DOHH2 (cell line): ENCODE data around the gene FOXA3.

Source experiments
- H3F3A ChIP-seq: fragments of 200-600 bp; sonication (generic), shearing (Covaris generic); 2 replicates; pipeline ENCODE4 v1.6.0; 2016; ENCODE audit warnings: antibody characterized with exemption, mild to moderate bottlenecking; ENCODE audit not compliant: control insufficient read depth, insufficient read depth
- H3K27ac ChIP-seq: fragments of 200-600 bp; sonication (generic); 2 replicates; pipeline ENCODE4 v1.5.1; 2014; ENCODE audit warnings: low read depth, mild to moderate bottlenecking, low read length, moderate library complexity
- H3K27me3 ChIP-seq: fragments of 200-600 bp; sonication (generic); 2 replicates; pipeline ENCODE4 v1.6.1; 2014; ENCODE audit warnings: mild to moderate bottlenecking, low read length, mixed read lengths; ENCODE audit not compliant: control insufficient read depth
- H3K36me3 ChIP-seq: fragments of 200-600 bp; sonication (generic); 2 replicates; pipeline ENCODE4 v1.6.1; 2014; ENCODE audit warnings: mild to moderate bottlenecking, low read length, moderate library complexity, mixed read lengths; ENCODE audit not compliant: control insufficient read depth
- H3K4me1 ChIP-seq: fragments of 200-600 bp; sonication (generic); 2 replicates; pipeline ENCODE4 v1.6.1; 2014; ENCODE audit warnings: mild to moderate bottlenecking, low read length, mixed read lengths; ENCODE audit not compliant: control insufficient read depth
- H3K4me2 ChIP-seq: fragments of 200-600 bp; sonication (generic); 2 replicates; pipeline ENCODE4 v1.6.0; 2014; ENCODE audit warnings: mild to moderate bottlenecking, low read length, moderate library complexity
- H3K4me3 ChIP-seq: fragments of 200-600 bp; sonication (generic); 2 replicates; pipeline ENCODE4 v1.5.1; 2014; ENCODE audit warnings: mild to moderate bottlenecking, low read length, mixed read lengths
- H3K79me2 ChIP-seq: fragments of 200-600 bp; sonication (generic); 2 replicates; pipeline ENCODE4 v1.6.1; 2014; ENCODE audit warnings: mild to moderate bottlenecking, low read length, mixed read lengths; ENCODE audit not compliant: control insufficient read depth
- H3K9me2 ChIP-seq: fragments of 200-600 bp; sonication (generic); replicated peaks from 2 replicates; pipeline ENCODE4 v1.6.1; 2014; ENCODE audit warnings: mild to moderate bottlenecking, low read length, mixed read lengths; ENCODE audit not compliant: control insufficient read depth
- H3K9me3 ChIP-seq: fragments of 200-600 bp; sonication (generic); 2 replicates; pipeline ENCODE4 v1.6.1; 2014; ENCODE audit warnings: antibody characterized with exemption, low read length, mixed read lengths; ENCODE audit not compliant: control insufficient read depth, insufficient read depth
- H4K20me1 ChIP-seq: fragments of 200-600 bp; sonication (generic); 2 replicates; pipeline ENCODE4 v1.6.0; 2014; ENCODE audit warnings: low read depth, mild to moderate bottlenecking, antibody characterized with exemption, low read length, moderate library complexity; ENCODE audit not compliant: control insufficient read depth, insufficient read depth
- CTCF ChIP-seq: fragments of 200-600 bp; sonication (generic); IDR thresholded peaks from one replicate; pipeline ENCODE4 v1.5.1; 2014; ENCODE audit warnings: antibody characterized with exemption, mild to moderate bottlenecking, low read depth, low read length; ENCODE audit not compliant: poor library complexity, severe bottlenecking
- EZH2phosphoT487 ChIP-seq: fragments of 200-600 bp; sonication (generic); IDR thresholded peaks from 2 replicates; pipeline ENCODE4 v1.6.1; 2017; ENCODE audit warnings: borderline replicate concordance, mild to moderate bottlenecking, antibody characterized with exemption, low read length, moderate library complexity, mixed read lengths

Gene FOXA3

GRCh38 chr19:45824531-45825262 is 39.4 kb upstream of the FOXA3 start:
- no peak overlapping the region for H3K4me2 ChIP-seq

GRCh38 chr19:45825263-45825605 is 38.9 kb upstream of the FOXA3 start:
- no peaks in the 10 kb centered on the region for H3K27me3 ChIP-seq
- no peaks in the 10 kb centered on the region for H4K20me1 ChIP-seq
- H3K27ac ChIP-seq, result no peak overlapping the region
- no peak overlapping the region for H3K4me2 ChIP-seq
- no peak for TF ChIP-seq EZH2phosphoT487
- TF ChIP-seq CTCF, result no peak
- H3K9me2 ChIP-seq, result no peaks in the 10 kb centered on the region
- no peaks in the 10 kb centered on the region for H3K9me3 ChIP-seq
- no peaks in the 10 kb centered on the region for H3F3A ChIP-seq
- no peaks in the 10 kb centered on the region for H3K79me2 ChIP-seq
- no peaks in the 10 kb centered on the region for H3K4me1 ChIP-seq
- peaks cover 91% of the 10 kb centered on the region for H3K36me3 ChIP-seq
- no peak overlapping the region for H3K4me3 ChIP-seq

More at GRCh38 chr19:45824531-45825262, 39.4 kb upstream of the FOXA3 start:
- no peaks in the 10 kb centered on the region for H3K9me2 ChIP-seq
- no peaks in the 10 kb centered on the region for H3K79me2 ChIP-seq
- H3K9me3 ChIP-seq, result no peaks in the 10 kb centered on the region
- peaks cover 90% of the 10 kb centered on the region for H3K36me3 ChIP-seq
- no peaks in the 10 kb centered on the region for H3K27me3 ChIP-seq
- H3K4me3 ChIP-seq, result no peak overlapping the region
- H3F3A ChIP-seq, result no peaks in the 10 kb centered on the region
- H3K27ac ChIP-seq, result no peak overlapping the region
- H4K20me1 ChIP-seq, result 0 out of 2 replicates have a peak, but pooled peaks cover under 1% of the 10 kb centered on the region
- TF ChIP-seq EZH2phosphoT487 (no peak), CTCF (no peak)
- no peaks in the 10 kb centered on the region for H3K4me1 ChIP-seq

GRCh38 chr19:45825917-45826893 is 37.9 kb upstream of the FOXA3 start:
- Histone ChIP-seq H3K36me3 (peaks cover 88% of the 10 kb centered on the region), H3K9me3 (no peaks in the 10 kb centered on the region)

More at GRCh38 chr19:45825917-45826893, 37.9 kb upstream of the FOXA3 start:
- no peak overlapping the region for H3K4me3 ChIP-seq
- H3K9me2 ChIP-seq, result no peaks in the 10 kb centered on the region
- no peaks in the 10 kb centered on the region for H3K27me3 ChIP-seq
- no peaks in the 10 kb centered on the region for H4K20me1 ChIP-seq
- H3K27ac ChIP-seq, result no peak overlapping the region
- no peaks in the 10 kb centered on the region for H3K79me2 ChIP-seq
- no peak overlapping the region for H3K4me2 ChIP-seq
- H3F3A ChIP-seq, result no peaks in the 10 kb centered on the region
- TF ChIP-seq CTCF, result no peak
- TF ChIP-seq EZH2phosphoT487, result no peak
- no peaks in the 10 kb centered on the region for H3K4me1 ChIP-seq
